Kidney (tissue), 14 donors: Measurements from ENCODE around the gene PRDM10. TPM values are rescaled to one million over a fixed set of nuclear protein-coding genes. Genes with fewer than 3 reads are reported as not detected.
A peak's percentile ranks its signal among the peaks of the same experiment; 100 is the strongest.

Source experiments
- DNase-seq, 5 donors: peaks; one replicate each; pipeline ENCODE4 v3.0.0-alpha.2; 2013 to 2020
- FAIRE-seq: peaks from 2 replicates; lab custom pipeline; 2012; peaks lifted over from hg19 to GRCh38; lab: Jason Lieb, UNC
- H3K27ac ChIP-seq, 2 donors: one replicate each; pipeline ENCODE4 v1.7.0; 2013; ENCODE audit warnings: low read depth in 2 of 2, low read length in 2 of 2, inconsistent platforms in 1 of 2
- H3K27me3 ChIP-seq: one replicate; pipeline ENCODE4 v1.7.1; 2013; ENCODE audit warnings: low read length, inconsistent platforms; ENCODE audit not compliant: control insufficient read depth, insufficient read depth
- H3K36me3 ChIP-seq, 3 donors: one replicate each; pipeline versions ENCODE4 v1.7.0 to v1.7.1; 2013; ENCODE audit warnings: low read length in 3 of 3, control low read depth in 1 of 3, inconsistent platforms in 1 of 3; ENCODE audit not compliant: insufficient read depth in 3 of 3, control insufficient read depth in 2 of 3
- H3K4me1 ChIP-seq, 3 donors: one replicate each; pipeline versions ENCODE4 v1.7.0 to v1.7.1; 2013; ENCODE audit warnings: low read length in 3 of 3, inconsistent platforms in 1 of 3, low read depth in 1 of 3; ENCODE audit not compliant: control insufficient read depth in 2 of 3, insufficient read depth in 2 of 3
- H3K4me3 ChIP-seq, 3 donors: one replicate each; pipeline versions ENCODE4 v1.7.0 to v1.8.1; 2013; ENCODE audit warnings: low read length in 3 of 3, control low read depth in 1 of 3, inconsistent platforms in 1 of 3
- H3K9ac ChIP-seq, 3 donors: one replicate each; pipeline versions ENCODE4 v1.7.0 to v1.7.1; 2013; ENCODE audit warnings: low read length in 3 of 3, control low read depth in 1 of 3, inconsistent platforms in 1 of 3
- H3K9me3 ChIP-seq, 3 donors: one replicate each; pipeline versions ENCODE4 v1.7.0 to v1.7.1; 2013; ENCODE audit warnings: low read length in 3 of 3, control low read depth in 1 of 3, inconsistent platforms in 1 of 3; ENCODE audit not compliant: control insufficient read depth in 2 of 3, insufficient read depth in 1 of 3
- CTCF ChIP-seq: IDR thresholded peaks from 3 replicates; pipeline ENCODE4 v1.5.1; 2012; ENCODE audit warnings: mild to moderate bottlenecking, moderate library complexity, borderline replicate concordance; ENCODE audit not compliant: insufficient read depth; ENCODE audit errors: extremely low read depth
- intact Hi-C: fragments of 100-400 bp; cut with DNase I; formaldehyde crosslinking; loops from one replicate; pipeline ENCODE4 v1.11.1; 2022
- polyA plus RNA-seq: library from polyadenylated mRNA; stranded (reverse); fragments of 350-450 nt; fragmentation: Illumina TruSeq; extraction: RNeasy Lipid Tissue Mini Kit (QIAGEN cat#74804); gene quantifications from one replicate; pipeline ENCODE4 v1.2.3, GENCODE V29; 2014; ENCODE audit warnings: low read depth, low replicate concordance; ENCODE audit not compliant: insufficient read depth
- total RNA-seq: library from RNA; stranded (reverse); fragmentation: NEBNext Ultra II Directional; extraction: Animal tissue kit (Norgen Biotek cat#: 25700); gene quantifications from one replicate; pipeline ENCODE4 v1.2.1, GENCODE V29; 2021
- donor health status: control.
- donor health status: control.
- donor health status: control.
- donor health status: control.
- donor health status: control.
- donor health status: DM: yes; HTN: yes; CAD: no.
- donor health status: Normal renal cell carcinoma (clear cell type).

The PRDM10 gene
- total and polyA plus RNA-seq, 2 donors from 2014 or later = 1.5 to 8.0 TPM

- FAIRE-seq (no peak), DNase-seq (no peak)
- H3K36me3 ChIP-seq = peaks cover 8 to 63% (median 31%) of the 10 kb centered on the region in 3 donors
- no peak overlapping the region for H3K9ac ChIP-seq
- TF ChIP-seq CTCF = no peak
- intact Hi-C loops = no loop called here
- H3K9me3 ChIP-seq = no peaks in the 10 kb centered on the region
- no peaks in the 10 kb centered on the region for H3K27me3 ChIP-seq
- H3K27ac ChIP-seq = no peak overlapping the region
- H3K4me3 ChIP-seq = no peak overlapping the region
- H3K4me1 ChIP-seq = peaks cover 2 to 11% (median 11%) of the 10 kb centered on the region in 3 donors
Observed at GRCh38 chr11:129865701-129866100, 136.9 kb downstream of the PRDM10 start.

GRCh38 chr11:129864811-129865210 lies 137.8 kb downstream of the PRDM10 start:
- Histone ChIP-seq H3K36me3 (peaks cover 8 to 54% (median 24%) of the 10 kb centered on the region in 3 donors), H3K4me1 (peaks cover 2 to 11% (median 11%) of the 10 kb centered on the region in 3 donors), H3K27ac (no peak overlapping the region), H3K9me3 (no peaks in the 10 kb centered on the region), H3K27me3 (no peaks in the 10 kb centered on the region), H3K4me3 (no peak overlapping the region), H3K9ac (no peak overlapping the region)
- no peak for TF ChIP-seq CTCF
- FAIRE-seq = no peak
- intact Hi-C loops = no loop called here
- no peak for DNase-seq

GRCh38 chr11:129861702-129862522 lies 140.7 kb downstream of the PRDM10 start:
- peak overlapping the region; percentile 87 to 88 for H3K27ac ChIP-seq
- no peak for TF ChIP-seq CTCF
- DNase-seq = peak in 4 of 5 donors; percentile 86 to 95 (median 90)
- no peaks in the 10 kb centered on the region for H3K9me3 ChIP-seq
- H3K36me3 ChIP-seq = peaks cover 8 to 32% (median 18%) of the 10 kb centered on the region in 3 donors
- peak; percentile 81 for FAIRE-seq
- H3K9ac ChIP-seq = peak overlapping the region in 1 of 3 donors; percentile 37
- H3K4me1 ChIP-seq = peaks cover 2 to 11% (median 11%) of the 10 kb centered on the region in 3 donors
- H3K27me3 ChIP-seq = no peaks in the 10 kb centered on the region
- intact Hi-C loops = no loop called here
- H3K4me3 ChIP-seq = peak overlapping the region in 2 of 3 donors; percentile 23 to 52
